Thyroid gland (tissue), 4 donors: ENCODE measurements around the gene EMP2.

Experiments
- POLR2A ChIP-seq, 2 donors: fragments of 450-650 bp; IDR thresholded peaks; one replicate each; pipeline ENCODE4 v1.6.1; 2017; ENCODE audit warnings: antibody characterized with exemption in 2 of 2, mild to moderate bottlenecking in 2 of 2, moderate library complexity in 1 of 2
- TF ChIP-seq, protein P1 (sequence below), 6 experiments: fragments of 200-600 bp in 3 of 6; fragments of 450-650 bp in 3 of 6; sonication (generic) in 3 of 6; IDR thresholded peaks; one replicate each; pipeline ENCODE4 v1.5.1; 2016 to 2019; ENCODE audit warnings: antibody characterized with exemption in 6 of 6, mild to moderate bottlenecking in 2 of 6, inconsistent platforms in 1 of 6, moderate library complexity in 1 of 6

DNA sequence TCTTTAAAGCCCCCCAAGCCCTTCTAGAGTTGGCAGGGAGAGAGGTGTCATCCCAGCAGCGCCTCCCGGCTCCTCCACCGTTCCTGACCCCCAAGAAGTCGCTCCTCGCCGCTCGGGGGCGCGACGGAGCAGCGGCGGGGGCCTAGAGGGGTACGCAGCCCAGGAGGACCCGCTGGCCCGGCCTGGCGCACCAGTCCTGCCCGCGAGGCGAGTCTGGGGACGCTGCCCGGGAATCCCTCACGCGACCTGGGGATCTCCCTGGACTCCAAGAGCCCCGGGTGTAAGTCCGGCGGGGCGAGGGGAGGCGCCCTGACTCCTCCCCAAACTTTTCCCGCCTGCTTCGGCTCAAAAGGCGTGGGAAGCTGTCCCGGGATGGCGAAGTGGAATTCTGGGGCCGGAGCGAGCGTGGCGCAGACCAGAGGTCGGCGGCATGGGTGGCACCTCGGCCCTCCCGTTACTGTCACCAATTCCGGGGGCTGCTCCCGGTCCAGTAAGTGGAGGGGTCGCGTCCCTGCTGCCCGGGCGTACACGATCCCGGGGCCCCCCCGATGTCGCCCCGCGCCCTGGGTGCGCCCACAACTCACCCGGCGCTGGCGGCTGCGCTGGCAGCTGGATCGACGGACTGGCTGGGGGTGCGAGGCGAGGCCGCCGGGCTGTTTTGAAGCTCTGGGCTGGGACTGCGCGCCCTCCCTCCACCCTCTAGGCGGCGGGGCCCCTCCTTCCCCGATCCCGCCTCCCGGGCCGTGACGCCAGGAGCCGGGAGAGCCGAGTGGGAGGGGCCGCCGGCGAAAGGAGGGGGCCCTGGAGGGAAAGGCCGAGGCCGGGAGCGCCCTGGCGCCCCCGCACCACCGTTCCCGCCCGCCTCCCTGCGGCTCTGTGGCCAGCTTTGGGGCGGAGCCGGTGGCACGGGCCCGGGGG is at the start of gene EMP2:
- TF ChIP-seq, protein P1, sequence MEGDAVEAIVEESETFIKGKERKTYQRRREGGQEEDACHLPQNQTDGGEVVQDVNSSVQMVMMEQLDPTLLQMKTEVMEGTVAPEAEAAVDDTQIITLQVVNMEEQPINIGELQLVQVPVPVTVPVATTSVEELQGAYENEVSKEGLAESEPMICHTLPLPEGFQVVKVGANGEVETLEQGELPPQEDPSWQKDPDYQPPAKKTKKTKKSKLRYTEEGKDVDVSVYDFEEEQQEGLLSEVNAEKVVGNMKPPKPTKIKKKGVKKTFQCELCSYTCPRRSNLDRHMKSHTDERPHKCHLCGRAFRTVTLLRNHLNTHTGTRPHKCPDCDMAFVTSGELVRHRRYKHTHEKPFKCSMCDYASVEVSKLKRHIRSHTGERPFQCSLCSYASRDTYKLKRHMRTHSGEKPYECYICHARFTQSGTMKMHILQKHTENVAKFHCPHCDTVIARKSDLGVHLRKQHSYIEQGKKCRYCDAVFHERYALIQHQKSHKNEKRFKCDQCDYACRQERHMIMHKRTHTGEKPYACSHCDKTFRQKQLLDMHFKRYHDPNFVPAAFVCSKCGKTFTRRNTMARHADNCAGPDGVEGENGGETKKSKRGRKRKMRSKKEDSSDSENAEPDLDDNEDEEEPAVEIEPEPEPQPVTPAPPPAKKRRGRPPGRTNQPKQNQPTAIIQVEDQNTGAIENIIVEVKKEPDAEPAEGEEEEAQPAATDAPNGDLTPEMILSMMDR (IDR thresholded peaks at IDR 0.05), result peak in 5 of 6 experiments; percentile 5 to 56 (median 36)
- peak; percentile 26 to 81 for TF ChIP-seq POLR2A (IDR thresholded peaks at IDR 0.05)
